Pancreas (tissue), 10 donors: Measurements from ENCODE around the gene DDTL. TPM values are rescaled to one million over a fixed set of nuclear protein-coding genes. Genes with fewer than 3 reads are reported as not detected.
"Not testable (repeated sequence)": the region's sequence is repeated elsewhere in the genome, so short reads cannot be mapped to it uniquely, and the experiment has no call there.

Experiments
- ATAC-seq, 4 donors: fragments of 200-7000 bp; cut with Tn5 transposase; one replicate each; pipeline versions ENCODE4 v1.8.0 to v1.9.1; 2020; ENCODE audit warnings: mild to moderate bottlenecking in 4 of 4, moderate library complexity in 4 of 4
- DNase-seq, 6 donors: peaks; one replicate each; pipeline ENCODE4 v3.0.0-alpha.2; 2020
- FAIRE-seq: peaks from 2 replicates; lab custom pipeline; 2012; peaks lifted over from hg19 to GRCh38; lab: Jason Lieb, UNC
- H3K27ac ChIP-seq, 4 donors: fragments of 200-600 bp; sonication (generic); 1 replicate in 3 of 4; 2 replicates in 1 of 4; pipeline versions ENCODE4 v1.5.0 to v1.8.0; 2020
- H3K27me3 ChIP-seq, 4 donors: fragments of 200-600 bp; one replicate each; pipeline ENCODE4 v1.8.0; 2021
- H3K36me3 ChIP-seq, 3 donors: fragments of 200-600 bp; sonication (generic) in 1 of 3; one replicate each; pipeline versions ENCODE4 v1.5.0 to v1.8.0; 2020 to 2021
- H3K4me1 ChIP-seq, 3 donors: fragments of 200-600 bp; one replicate each; pipeline ENCODE4 v1.8.0; 2021
- H3K4me3 ChIP-seq, 4 donors: fragments of 200-600 bp; sonication (generic) in 2 of 4; one replicate each; pipeline versions ENCODE4 v1.5.0 to v1.8.0; 2020 to 2021
- H3K9me3 ChIP-seq, 4 donors: fragments of 200-600 bp; one replicate each; pipeline ENCODE4 v1.8.0; 2021
- WGBS, 2 donors: extraction: QIAGEN DNeasy Blood & Tissue Kit; methylation state at CpG; one replicate each; pipeline ENCODE4 v1.1.7; 2013; 5-methylcytosine and 5-hydroxymethylcytosine counted together
- intact Hi-C, 3 donors: fragments of 100-400 bp; cut with DNase I; formaldehyde crosslinking; loops; one replicate each; pipeline versions ENCODE4 v1.11.1 to v1.14.2; 2022
- polyA plus RNA-seq, 2 donors: library from polyadenylated mRNA; stranded (reverse); fragments of 200-250 nt; gene quantifications; one replicate each; pipeline ENCODE4 v1.2.3, GENCODE V29; 2013
- total RNA-seq, 6 donors: library from RNA; stranded (reverse); fragmentation: NEBNext Ultra II Directional in 4 of 6; extraction: Animal tissue kit (Norgen Biotek cat#: 25700) in 4 of 6; gene quantifications; one replicate each; pipeline versions ENCODE4 v1.2.1 to v1.2.4, GENCODE V29; 2021 to 2023
- TF ChIP-seq, protein P1 (sequence below), 4 donors: fragments of 200-600 bp; sonication (generic) in 3 of 4; IDR thresholded peaks; one replicate each; pipeline versions ENCODE4 v1.5.0 to v1.8.0; 2021; ENCODE audit warnings: antibody characterized with exemption in 4 of 4
- donor health status: healthy with polysubstance abuse.
- donor health status: DM: no; HTN: no; CAD: no; lungs with moderate emphysema.
- donor health status: DM: no; HTN: no; CAD: no.
- donor health status: control.
- donor health status: control.
- donor health status: Bipolar disorder and iron deficiency.
- donor health status: DM: yes; HTN: yes; CAD: no.
- donor health status: DM: no; HTN: no; CAD: no.
- donor health status: DM: no; HTN: no; CAD: no.
- donor health status: DM: yes; HTN: yes; CAD: no.

DDTL gene
- total and polyA plus RNA-seq, 8 donors = 0.79 to 4.1 (median 1.7) TPM

DNA sequence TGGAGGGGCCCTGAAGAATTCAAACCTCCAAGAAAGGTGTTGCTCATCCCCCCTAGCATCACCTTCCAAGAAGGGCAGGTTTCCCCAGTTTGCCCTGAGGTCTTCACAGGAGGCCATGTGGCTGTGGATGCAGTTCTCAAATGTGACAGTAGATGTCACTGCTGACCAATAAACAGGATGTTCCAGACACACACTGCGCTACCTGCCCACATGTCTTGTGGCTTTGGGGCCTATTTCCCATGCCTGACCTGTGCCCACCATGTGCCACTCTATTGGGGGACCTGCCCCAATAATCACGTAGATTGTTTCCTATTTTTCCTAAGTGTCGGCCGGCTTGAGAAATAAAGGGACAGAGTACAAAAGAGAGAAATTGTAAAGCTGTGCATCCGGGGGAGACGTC is 17.7 kb downstream of the DDTL start:
- peak in 3 of 6 donors; percentile 33 to 83 (median 39) for DNase-seq
- Histone ChIP-seq H3K4me3 (no peak overlapping the region), H3K9me3 (no peaks in the 10 kb centered on the region), H3K27ac (no peak overlapping the region), H3K36me3 (no peaks in the 10 kb centered on the region), H3K27me3 (no peaks in the 10 kb centered on the region), H3K4me1 (no peaks in the 10 kb centered on the region)
- ATAC-seq = peak in 3 of 4 donors; percentile 47 to 72 (median 56)
- TF ChIP-seq, protein P1, sequence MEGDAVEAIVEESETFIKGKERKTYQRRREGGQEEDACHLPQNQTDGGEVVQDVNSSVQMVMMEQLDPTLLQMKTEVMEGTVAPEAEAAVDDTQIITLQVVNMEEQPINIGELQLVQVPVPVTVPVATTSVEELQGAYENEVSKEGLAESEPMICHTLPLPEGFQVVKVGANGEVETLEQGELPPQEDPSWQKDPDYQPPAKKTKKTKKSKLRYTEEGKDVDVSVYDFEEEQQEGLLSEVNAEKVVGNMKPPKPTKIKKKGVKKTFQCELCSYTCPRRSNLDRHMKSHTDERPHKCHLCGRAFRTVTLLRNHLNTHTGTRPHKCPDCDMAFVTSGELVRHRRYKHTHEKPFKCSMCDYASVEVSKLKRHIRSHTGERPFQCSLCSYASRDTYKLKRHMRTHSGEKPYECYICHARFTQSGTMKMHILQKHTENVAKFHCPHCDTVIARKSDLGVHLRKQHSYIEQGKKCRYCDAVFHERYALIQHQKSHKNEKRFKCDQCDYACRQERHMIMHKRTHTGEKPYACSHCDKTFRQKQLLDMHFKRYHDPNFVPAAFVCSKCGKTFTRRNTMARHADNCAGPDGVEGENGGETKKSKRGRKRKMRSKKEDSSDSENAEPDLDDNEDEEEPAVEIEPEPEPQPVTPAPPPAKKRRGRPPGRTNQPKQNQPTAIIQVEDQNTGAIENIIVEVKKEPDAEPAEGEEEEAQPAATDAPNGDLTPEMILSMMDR (IDR thresholded peaks at IDR 0.05) = peak in 3 of 4 donors; percentile 32 to 77 (median 42)
- intact Hi-C loops = no loop called here
- WGBS, 2 donors = 46% methylated on average over 6 of the region's 6 CpGs; no CpG with 5 or more reads in 1 of the 2 donors
- FAIRE-seq = no peak

DNA sequence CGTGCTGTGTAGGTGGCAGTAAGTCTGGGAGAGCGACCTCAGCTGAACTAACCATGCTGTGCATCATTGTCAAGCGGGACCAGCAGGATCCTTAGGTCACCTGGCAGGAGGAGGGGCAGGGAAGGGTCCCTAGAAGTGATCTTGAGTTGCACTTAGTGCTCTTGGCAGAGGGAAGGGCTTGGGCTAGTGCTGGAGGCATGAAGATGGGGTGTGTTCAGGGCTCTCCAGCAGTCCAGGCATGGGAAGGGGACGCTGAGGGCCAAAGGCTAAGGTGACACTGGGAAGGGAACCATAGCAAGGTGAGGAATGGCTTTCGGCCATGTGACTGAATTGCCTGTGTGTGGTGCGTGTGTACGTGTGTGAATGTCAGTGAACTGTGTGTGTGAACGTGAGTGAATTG is 19.4 kb downstream of the DDTL start:
- DNase-seq = peak in 1 of 6 donors; percentile 7
- H3K4me1 ChIP-seq, H3K27ac ChIP-seq, ATAC-seq, FAIRE-seq, H3K4me3 ChIP-seq, intact Hi-C loops, H3K27me3 ChIP-seq, H3K9me3 ChIP-seq, H3K36me3 ChIP-seq: not testable (repeated sequence)
- WGBS, 2 donors = 72% methylated on average over 8 of the region's 8 CpGs; no CpG with 5 or more reads in 1 of the 2 donors

DNA sequence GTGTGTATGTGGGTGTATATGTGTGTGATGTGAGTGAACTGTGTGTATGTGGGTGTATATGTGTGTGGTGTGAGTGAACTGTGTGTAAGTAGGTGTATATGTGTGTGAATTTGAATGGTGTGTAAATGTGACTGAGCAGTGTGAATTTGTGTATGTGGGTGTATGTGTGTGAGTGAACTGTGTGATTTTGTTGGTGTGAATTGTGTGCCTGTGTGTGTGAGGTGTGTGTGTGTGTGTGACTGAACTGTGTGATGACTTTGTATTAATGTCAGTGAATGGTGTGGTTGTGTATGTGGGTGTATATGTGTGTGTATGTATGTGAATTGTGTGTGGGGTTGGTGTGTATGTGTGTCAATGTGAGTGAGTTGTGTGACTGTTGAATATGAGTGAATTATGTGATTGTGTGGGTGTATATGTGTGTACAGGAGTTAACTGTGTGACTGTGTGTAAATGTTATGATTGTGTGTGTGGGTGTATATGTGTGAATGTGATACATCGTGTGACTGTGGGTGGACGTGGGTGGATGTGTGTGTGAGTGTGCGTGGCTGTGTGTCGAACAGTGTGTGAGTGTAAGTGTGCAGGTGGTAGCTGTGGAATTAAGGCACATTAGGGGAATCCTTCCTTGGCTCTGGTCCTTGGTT is 20.0 kb downstream of the DDTL start:
- H3K27me3 ChIP-seq, H3K4me1 ChIP-seq, H3K27ac ChIP-seq, H3K36me3 ChIP-seq, H3K9me3 ChIP-seq, DNase-seq, H3K4me3 ChIP-seq, intact Hi-C loops, FAIRE-seq, ATAC-seq: not testable (repeated sequence)
- 81% methylated on average over 4 of the region's 4 CpGs; no CpG with 5 or more reads in 1 of the 2 donors for WGBS, 2 donors

DNA sequence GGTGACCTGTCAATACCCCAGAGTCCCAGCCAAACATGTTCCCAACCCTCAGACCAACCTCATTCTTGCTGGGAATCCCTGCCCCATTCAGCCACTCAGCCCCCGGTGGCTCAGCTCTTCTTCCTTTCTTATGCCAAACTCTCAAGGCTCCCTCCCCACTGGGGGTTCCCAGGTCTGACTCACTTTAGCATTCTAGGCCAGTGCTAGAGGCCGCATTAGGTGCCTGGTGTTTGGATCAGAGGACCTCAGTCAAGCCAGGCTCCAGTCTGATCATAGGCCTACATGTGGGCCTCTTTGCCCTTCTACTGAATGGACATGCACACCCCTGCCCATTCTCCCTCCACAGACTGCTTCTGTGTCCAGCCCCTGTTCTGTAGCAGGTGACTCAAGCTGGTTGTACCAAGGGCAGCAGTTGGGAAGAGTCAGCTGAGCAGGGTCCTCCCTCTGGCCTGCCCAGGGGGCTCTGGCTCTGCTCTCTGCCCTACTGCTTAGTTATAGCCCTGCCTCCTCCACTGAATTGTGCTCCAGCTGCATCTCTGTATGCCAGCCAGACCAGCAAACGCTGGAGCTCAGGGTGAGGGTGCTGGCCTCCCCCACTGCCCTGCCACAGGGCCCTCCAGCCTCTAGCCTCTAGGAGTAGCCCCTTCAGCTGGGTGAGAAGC is 23.0 kb downstream of the DDTL start:
- H3K4me1 ChIP-seq, intact Hi-C loops, H3K36me3 ChIP-seq, H3K27ac ChIP-seq, FAIRE-seq, ATAC-seq, H3K27me3 ChIP-seq, H3K9me3 ChIP-seq, DNase-seq, H3K4me3 ChIP-seq: not testable (repeated sequence)
- 90 to 100% methylated on average over 2 of the region's 3 CpGs for WGBS, 2 donors

DNA sequence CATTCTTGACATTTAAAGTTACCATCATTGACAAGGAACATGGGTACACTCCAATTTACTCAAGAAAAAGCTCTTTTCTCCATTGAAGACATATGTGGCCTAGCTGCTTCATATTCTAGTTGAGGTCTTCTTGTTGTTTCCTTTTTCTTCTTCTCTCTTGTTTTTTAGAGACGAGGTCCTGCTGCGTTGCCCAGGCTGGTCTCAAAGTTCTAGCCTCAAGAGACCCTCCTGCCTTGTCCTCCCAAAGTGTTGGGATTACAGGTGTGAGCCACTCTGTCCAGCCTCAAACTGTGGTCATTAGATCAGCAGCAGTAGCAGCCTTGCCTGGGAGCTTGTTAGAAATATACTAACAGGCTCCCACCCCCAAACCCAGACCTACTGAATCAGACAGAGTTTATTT is 26.4 kb downstream of the DDTL start:
- H3K4me3 ChIP-seq, H3K9me3 ChIP-seq, ATAC-seq, DNase-seq, H3K27ac ChIP-seq, FAIRE-seq, H3K4me1 ChIP-seq, H3K27me3 ChIP-seq, intact Hi-C loops, H3K36me3 ChIP-seq: not testable (repeated sequence)
- WGBS, 2 donors = 78 to 79% methylated on average over 2 of the region's 2 CpGs

DNA sequence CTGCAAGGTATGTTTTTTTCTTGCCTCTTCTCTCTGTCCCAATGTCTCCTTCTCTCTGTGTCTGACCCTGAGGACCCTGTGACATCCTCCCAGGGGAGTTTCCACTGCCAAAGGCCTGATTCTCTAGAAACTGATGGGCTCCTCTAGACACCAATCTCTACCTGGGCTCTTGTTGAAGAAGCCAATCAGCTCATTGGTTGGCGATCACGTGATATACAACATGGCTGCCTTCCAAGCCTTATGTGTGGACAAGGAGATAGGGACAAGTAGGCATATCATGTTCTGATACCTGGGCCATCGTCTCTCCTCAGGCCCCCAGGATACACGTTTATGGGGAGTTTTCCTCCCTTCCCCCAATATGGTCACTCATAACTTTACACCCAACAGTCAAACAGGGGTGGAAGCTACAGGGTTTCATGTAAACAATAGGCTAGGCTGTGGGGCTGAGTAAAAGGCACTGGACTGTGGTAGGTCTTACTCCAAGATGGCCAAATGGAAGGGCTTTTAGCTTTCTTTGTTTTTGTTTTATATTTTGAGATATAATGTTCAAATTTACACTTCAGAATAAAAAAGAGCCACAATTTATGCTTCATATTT is 27.0 kb downstream of the DDTL start:
- WGBS, 2 donors = 34 to 44% methylated on average over 4 of the region's 4 CpGs
- peak in 1 of 6 donors; percentile 59 for DNase-seq
- H3K36me3 ChIP-seq, H3K4me1 ChIP-seq, H3K4me3 ChIP-seq, intact Hi-C loops, H3K27ac ChIP-seq, H3K9me3 ChIP-seq, H3K27me3 ChIP-seq: not testable (repeated sequence)
- peak in 3 of 4 donors; percentile 39 to 75 (median 60) for ATAC-seq
- FAIRE-seq = peak; percentile 39

DNA sequence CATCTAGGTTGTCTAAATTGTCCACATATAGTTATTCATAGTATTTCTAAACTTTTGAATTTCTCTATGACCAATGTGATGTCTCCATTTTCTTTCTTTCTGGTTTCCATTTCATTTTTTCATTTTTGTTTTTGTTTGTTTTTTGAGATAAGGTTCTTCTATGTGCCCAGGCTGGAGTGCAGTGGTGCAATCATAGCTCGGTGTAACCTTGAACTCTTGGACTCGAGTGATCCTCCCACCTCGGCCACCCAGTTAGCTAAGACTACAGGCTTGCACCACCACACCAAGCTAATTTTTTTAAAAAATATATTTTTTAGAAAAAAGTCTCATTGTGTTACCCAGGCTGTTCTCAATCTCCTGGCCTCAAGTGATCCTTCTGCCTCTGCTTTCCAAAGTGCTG is 30.4 kb downstream of the DDTL start:
- 46 to 57% methylated on average over 3 of the region's 3 CpGs for WGBS, 2 donors
- intact Hi-C loops = no loop called here
- TF ChIP-seq, protein P1 (IDR thresholded peaks at IDR 0.05) = no peak
- Histone ChIP-seq H3K4me1 (no peaks in the 10 kb centered on the region), H3K36me3 (no peaks in the 10 kb centered on the region), H3K9me3 (no peaks in the 10 kb centered on the region), H3K4me3 (no peak overlapping the region), H3K27ac (no peak overlapping the region), H3K27me3 (no peaks in the 10 kb centered on the region)
- no peak for ATAC-seq
- DNase-seq = no peak
- FAIRE-seq = no peak

DNA sequence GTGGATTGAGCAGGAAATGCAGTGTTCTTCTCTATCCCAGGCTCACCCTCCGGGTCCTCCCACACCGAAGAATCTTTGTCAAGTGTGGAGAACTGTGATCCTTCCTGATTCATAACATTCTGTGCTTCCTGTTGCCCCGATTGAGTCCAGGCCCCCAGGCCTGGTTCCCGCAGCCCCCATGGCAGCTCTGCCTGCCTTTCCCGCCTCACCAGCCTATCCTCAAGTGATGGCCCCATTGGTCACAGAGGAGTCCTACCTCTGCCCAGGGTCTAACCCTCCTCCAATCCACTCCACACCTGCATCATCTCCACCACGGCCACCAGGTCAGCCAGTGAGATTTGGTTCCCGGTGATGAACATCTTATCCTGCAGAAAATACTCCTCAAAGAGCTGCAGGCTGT is 33.1 kb downstream of the DDTL start:
- not testable (repeated sequence) for H3K9me3 ChIP-seq, H3K36me3 ChIP-seq, DNase-seq, H3K4me1 ChIP-seq, H3K27ac ChIP-seq, ATAC-seq, H3K27me3 ChIP-seq, FAIRE-seq, H3K4me3 ChIP-seq
- 71 to 78% methylated on average over 7 of the region's 7 CpGs for WGBS, 2 donors
- intact Hi-C loops = loop anchor here in 1 of 3 donors (10.0 kb wide), 1 partner anchor 175 kb away; no protein-coding TSS in a partner anchor
